Raji (cell line): Measurements from ENCODE around the gene ZNF281.
A peak's percentile ranks its signal among the peaks of the same experiment; 100 is the strongest.

Experiments
- POLR2A ChIP-seq: IDR thresholded peaks from 2 replicates; pipeline ENCODE4 v1.6.1; 2011; ENCODE audit warnings: low read depth, low read length, control low read depth; ENCODE audit not compliant: insufficient read depth

The ZNF281 gene, protein sequence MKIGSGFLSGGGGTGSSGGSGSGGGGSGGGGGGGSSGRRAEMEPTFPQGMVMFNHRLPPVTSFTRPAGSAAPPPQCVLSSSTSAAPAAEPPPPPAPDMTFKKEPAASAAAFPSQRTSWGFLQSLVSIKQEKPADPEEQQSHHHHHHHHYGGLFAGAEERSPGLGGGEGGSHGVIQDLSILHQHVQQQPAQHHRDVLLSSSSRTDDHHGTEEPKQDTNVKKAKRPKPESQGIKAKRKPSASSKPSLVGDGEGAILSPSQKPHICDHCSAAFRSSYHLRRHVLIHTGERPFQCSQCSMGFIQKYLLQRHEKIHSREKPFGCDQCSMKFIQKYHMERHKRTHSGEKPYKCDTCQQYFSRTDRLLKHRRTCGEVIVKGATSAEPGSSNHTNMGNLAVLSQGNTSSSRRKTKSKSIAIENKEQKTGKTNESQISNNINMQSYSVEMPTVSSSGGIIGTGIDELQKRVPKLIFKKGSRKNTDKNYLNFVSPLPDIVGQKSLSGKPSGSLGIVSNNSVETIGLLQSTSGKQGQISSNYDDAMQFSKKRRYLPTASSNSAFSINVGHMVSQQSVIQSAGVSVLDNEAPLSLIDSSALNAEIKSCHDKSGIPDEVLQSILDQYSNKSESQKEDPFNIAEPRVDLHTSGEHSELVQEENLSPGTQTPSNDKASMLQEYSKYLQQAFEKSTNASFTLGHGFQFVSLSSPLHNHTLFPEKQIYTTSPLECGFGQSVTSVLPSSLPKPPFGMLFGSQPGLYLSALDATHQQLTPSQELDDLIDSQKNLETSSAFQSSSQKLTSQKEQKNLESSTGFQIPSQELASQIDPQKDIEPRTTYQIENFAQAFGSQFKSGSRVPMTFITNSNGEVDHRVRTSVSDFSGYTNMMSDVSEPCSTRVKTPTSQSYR

DNA sequence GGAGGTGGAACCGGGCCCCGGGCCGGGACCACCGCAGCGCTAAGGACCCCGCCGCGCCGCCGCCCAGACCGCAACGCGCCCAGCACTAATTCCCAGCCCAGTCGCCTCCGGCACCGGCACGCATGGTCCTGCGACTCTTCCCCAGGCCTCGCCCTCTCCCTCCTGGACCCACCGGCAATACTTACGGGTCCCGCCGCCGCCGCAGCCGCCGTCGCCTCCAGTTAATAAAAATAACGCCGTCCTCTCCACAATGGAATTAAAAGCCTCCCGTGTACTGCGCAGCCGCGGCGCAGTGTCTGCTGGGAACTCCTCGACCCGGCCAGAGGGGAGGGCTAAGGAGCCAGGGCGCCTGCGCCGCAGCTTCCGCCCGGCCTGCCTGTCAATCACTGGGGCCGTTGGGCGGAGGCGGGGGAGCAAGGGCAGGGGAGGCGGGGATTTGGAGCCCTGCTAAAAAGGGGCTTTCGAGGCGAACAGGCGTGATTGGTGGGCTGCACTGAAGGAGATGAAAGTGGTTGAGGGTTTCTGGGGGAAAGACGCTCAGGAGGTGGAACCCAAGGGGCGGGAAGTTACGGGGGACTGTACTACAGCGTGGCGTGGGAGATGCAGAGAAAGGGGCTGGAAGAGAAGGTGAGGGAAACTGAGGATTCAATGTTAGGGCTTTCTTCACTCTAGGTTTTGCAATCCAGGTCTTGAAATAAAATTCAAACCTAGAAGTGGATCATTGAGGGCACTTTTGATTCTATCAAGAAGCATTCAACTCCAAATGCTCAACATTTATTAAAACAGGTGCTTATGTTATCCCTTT lies at the start of gene ZNF281:
ZNF281 (minus strand) TSS at position 276 of the 805 bp plus-strand sequence. CDS start 331 bp downstream, outside the sequence.
- TF ChIP-seq POLR2A, result peak; percentile 63

DNA sequence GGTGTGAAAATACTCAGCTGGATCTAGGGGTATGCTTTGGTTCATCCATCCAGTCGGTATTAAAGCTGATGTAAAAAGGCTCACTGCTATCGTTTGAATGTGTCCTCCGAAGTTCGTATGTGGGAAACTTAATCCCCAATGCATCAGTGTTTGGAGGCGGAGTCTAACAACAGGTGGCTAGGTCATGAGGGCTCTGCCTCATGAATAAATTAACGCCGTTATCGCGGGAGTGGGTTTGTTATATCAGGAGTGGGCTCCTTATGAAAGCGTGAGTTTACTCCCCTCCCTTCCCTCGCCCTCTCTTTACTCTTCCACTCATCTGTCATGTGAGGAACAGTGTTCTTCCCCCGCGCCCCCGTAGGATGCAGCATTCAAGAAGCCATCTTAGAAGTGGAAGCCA lies 48.9 kb upstream of the ZNF281 start:
- no peak for TF ChIP-seq POLR2A

DNA sequence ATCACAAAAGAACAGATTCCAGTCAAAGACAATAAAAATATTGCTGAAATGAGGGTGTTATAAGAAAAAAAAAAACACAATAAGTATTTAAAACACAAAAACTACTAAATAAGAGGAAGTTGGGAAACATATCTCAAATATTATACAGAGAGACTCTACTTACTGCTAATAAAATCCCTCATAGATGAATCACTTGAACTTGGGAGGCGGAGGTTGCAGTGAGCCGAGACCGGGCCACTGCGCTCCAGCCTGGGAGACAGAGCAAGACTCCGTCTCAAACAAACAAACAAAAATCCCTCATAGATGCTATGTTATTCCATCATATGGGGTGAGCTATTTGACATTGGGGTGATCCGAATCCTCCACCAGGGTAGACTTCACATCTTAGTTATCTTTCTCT lies 48.0 kb upstream of the ZNF281 start:
- no peak for TF ChIP-seq POLR2A

DNA sequence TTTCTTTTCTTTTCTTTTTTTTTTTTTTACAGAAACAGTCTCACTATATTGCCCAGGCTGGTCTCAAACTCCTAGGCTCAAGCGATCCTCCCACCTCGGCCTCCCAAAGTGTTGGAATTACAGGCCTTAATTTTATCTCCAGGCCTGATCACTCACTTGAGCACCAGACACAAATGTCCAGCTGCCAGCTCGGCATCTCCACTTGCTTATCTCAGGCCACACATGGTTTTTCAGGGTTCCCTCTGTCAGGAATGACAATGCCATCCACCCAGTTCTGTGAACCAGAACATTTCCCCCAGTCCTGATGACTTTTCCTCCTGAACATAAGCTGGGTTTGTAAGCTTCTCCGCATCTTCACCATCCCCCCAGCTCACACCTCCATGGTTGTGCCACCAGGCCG lies 44.6 kb upstream of the ZNF281 start:
- no peak for TF ChIP-seq POLR2A

DNA sequence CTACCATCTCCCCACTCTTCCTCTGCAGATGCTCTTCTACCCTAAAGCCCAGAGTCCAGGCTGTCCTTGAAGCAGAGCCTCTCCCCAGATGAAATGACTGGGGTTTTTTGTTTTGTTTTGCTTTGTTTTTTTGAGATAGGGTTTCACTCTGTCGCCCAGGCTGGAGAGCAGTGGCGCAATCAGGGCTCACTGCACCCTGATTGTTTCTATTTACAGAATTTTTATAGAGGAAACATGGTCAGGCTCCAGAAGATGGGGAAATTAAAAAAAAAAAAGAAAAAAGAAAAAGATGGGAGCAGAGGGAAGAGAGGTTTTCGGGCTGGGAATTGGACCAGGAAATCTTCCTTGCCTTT lies 43.7 kb upstream of the ZNF281 start:
- no peak for TF ChIP-seq POLR2A

DNA sequence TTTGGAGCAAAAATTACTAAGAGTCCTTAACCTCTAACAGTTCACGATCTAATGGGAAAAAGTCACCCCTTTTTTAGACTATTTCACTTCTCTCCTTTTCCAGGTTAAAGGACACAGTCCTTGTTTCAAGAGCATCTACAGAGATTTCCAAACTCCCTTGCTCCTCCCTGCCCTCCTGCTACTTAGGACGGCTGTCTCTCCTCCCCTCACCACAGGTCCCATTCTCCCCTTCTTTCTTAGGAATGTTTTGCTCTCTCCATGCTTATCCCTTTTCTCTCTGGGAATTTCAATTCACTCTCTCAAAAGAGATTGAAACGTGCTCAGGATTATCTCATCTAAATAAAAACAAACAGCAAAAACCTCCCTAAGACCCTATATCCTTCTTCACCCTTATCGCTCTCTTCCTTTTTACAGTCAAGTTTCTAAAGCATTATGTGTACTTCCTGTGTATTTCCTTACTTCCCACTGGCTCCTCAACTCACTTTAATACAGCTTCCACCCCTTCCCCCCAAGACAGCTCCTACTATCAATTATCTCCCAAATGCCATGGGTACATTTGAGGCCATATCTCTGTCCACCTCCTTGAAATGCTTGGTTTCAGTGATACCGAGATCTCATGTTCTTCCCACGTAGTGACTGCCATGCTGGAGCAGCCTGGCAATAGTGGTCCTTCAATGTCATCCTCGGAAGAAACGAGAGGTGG lies 43.2 kb upstream of the ZNF281 start:
- TF ChIP-seq POLR2A, result no peak

DNA sequence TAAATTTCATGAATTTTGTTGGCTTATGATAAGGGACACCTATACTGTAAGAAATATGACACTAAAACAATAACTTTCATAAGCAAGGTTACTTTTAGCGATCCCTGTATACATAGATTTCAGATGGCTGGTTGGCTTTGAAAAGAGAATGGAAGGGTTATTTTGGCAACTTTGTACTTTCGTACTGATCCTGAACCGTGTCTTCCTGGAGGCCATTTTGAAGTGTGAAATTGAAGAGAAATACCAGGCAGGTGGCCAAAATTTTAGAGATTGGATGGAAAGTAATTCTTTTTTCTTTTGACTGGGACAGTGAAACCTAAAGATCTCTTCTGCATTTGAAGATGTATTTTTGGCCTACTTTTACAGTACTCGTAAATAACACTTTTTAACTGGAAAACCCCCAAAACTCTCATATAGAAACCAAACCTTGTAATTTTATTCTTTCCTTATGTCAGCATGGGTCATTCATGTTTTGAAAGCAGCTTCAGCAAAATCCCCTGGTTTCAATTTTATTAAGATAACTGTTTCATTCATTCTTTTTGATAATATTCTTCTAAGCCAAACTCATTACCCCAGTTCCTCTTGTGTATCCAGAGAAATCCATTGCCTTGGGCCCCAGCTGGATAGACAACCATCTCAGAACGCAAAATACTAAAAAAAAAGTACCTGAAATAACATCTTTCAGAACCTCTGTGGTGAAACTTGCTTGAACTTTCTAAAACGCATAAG lies 38.4 kb upstream of the ZNF281 start:
- no peak for TF ChIP-seq POLR2A

DNA sequence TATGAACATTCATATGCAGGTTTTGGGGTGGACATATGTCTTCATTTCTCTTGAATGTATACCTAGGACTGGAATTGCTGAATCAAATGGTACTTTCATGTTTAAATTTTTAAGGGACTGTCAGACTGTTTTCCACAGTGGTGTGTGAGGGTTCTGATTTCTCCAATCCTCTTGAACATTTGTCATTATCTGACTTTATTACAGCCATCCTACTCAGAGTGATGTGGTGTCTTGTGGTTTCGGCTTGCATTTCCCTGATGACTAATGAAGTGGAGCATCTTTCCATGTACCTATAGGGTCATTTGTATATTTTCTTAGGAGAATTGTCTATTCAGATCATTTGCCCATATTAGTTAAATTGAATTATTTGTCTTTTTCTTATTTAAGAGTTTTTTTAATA lies 35.4 kb upstream of the ZNF281 start:
- no peak for TF ChIP-seq POLR2A

DNA sequence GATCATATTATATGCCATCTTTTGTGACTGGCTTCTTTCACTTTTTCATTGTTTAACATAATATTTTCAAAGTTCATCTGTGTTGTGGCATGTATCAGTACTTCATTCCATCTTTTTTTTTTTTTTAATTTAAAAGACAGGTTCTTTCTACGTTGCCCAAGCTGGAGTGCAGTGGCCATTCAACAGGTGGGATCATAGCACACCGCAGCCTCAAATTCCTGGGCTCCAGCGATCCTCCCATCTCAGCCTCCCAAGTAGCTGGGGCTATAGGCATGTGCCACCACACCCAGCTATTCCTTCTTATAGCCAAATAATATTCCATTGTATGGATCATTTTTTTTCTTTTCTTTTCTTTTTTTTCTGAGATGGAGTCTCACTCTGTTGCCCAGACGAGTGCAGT lies 34.6 kb upstream of the ZNF281 start:
- no peak for TF ChIP-seq POLR2A

DNA sequence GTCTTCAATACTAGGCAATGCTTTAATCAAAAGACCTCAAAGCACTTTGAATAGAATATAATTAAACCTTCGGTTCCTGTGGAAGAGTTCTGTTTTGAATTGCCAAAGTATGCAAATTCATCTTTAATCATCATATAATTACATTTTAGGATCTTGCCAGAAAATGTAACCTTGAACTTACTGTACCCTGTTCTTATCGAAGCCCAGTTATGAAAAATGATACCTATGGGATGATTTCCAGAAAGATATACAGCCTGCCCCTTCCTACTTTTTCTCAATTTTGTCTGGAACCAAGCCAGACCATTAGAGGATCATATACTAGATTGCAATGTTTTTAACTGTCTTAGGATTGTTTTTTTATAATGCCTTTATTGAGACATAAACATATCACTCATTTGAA lies 34.0 kb upstream of the ZNF281 start:
- no peak for TF ChIP-seq POLR2A

DNA sequence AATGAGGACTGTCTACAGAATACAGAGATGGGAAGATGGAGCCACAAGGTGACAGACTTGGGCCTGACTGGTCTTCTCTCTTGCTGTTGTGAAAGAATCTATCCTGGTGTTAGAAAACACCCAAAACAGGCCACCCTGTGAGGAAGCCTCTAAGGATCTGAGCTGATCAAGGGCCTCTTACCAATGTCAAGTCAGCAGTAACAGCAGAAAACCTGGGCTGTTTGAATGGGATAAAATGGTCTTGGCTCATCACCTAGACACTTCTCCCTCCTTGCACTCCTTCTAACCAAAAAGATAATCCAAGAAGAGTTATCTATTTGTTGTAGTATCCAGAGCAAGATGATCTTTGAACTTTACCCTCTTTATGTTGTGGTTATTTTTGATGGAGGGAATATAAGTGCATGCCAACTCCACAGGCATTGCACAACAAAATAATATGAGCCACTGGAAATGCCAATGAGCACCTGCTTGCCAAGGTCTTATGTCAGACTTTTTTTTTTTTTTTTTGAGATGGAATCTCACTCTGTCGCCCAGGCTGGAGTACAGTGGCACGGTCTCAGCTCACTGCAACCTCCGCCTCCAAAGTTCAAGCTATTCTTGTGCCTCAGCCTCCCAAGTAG lies 32.8 kb upstream of the ZNF281 start:
- TF ChIP-seq POLR2A, result no peak

DNA sequence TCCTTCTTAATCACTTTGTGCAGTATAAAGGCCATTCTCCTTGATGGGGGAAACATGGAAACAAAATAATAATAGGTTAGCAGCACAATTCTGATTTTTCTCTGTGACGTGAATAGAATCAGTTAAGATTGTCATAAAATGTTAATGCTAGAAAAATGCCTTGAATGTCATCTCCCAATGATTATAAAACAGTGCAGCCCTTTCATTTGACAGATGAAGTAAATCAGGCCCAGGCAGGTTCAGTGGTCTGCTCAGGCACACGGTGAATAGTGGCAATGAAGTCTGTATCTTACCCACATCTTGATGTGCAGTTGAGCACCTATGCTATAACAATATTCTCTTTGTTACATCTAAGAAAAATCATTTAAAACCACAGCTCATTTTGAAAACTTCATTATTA lies 32.2 kb upstream of the ZNF281 start:
- no peak for TF ChIP-seq POLR2A

DNA sequence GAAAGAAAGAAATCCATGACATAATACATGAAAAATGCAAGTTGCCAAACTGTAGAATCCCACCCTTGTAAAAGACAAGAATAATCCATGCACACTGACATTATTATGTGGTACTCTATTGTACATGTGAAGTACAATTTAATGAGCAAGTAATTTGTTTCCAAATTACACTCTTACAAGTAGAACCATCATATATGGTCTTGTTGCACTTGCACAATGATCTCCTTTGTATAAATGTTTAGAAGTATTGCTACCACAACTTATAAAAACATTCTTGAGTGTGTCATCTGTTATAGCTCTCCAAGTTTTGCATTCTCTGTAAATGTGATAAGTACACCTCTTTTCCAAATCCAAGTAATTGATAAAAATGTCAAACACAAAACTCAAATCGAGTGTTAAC lies 29.1 kb upstream of the ZNF281 start:
- no peak for TF ChIP-seq POLR2A

DNA sequence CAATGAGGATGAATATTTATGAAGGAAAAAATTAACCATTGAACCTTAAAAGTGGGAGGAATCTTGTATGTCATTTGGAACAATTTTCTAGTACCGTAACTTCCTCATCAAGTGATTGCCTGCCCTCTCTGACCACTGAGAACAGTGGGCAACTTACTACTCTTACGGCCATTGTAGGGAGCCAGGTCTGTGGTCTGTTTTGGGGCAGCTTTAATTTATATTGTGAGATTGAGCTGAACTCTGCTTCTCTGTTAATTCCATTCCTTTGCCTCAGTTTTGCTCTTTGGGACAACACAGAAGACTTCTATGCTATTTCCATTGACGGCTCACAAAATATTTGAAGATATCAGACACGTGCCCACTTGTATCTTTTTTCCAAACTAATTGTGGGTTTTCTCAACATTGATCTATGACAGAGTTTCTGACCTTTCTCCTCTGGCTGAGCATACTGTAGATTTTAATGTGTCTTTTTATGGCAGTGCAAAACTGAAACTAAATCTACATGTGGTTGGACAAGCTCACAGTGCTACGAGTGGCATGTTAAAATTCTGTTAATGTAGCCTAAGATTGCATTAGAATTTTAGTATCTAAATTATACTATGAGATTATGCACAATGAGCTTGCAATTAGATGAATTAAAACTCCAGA lies 27.8 kb upstream of the ZNF281 start:
- no peak for TF ChIP-seq POLR2A

DNA sequence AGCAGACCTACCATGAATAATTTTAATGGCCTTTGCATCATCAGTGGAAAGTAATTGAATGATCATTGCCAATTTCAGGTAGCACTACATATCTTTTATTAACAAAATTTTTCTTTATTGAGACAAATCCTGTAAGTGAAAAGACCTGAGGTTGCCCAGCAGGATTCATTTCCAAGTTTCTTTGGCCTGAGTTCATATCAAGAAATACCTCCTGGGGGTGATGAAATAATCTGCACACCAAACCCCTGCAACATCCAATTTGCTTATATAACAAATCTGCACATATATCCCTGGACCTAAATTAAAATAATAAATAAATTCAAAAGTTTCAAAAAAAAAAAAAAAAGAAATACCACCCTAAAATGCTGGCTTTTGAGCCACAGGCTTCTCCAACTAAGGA lies 27.3 kb upstream of the ZNF281 start:
- no peak for TF ChIP-seq POLR2A
